ENCODE measurements around the gene ACADVL.
A peak's percentile ranks its signal among the peaks of the same experiment; 100 is the strongest.

Gene ACADVL

GRCh38 chr17:7252176-7253043 is 32.7 kb downstream of the ACADVL start, which contains the start of gene ELP5:
Gene ELP5 (plus strand): TSS chr17:7252215. CDS start chr17:7252551, 336 bp downstream.
- DNase-seq (ENCODE audit: low spot score): peak; percentile 95

DNA sequence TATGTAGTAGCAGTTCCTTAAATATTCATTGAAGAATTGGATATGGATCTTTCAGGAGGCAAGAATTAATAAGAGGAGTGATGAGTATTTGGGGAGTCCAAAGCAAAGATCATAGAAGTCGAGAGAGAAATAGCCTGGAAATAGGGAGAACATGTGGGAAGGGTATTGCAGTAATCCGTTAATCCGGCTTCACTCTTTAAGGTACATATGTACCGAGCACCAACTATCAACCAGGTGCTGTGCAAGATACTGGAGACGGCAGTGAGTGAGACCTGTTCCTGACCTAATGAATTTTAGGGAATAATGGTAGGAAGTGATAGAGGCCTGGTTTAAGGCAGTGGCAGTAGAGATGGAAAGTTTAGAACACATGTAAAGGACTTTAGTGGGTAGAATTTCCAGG is 33.3 kb downstream of the ACADVL start:
- no peak for DNase-seq (ENCODE audit: low spot score)

DNA sequence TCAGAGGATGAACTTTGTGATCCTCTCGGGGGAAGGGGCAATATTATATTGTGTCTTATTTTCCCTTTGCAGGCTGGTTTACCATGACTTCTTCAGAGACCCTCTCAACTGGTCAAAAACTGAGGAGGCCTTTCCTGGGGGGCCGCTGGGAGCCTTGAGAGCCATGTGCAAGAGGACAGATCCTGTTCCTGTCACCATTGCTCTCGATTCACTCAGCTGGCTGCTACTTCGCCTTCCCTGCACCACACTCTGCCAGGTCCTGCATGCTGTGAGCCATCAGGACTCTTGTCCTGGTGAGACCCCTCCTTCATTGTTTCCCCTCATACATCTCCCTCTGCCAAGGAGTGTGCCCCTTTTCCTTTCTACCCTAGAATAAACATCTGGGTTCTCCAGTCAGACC is 34.8 kb downstream of the ACADVL start:
- DNase-seq (ENCODE audit: low spot score): no peak

GRCh38 chr17:7256766-7257456 is 37.2 kb downstream of the ACADVL start:
- no peak for DNase-seq (ENCODE audit: low spot score)

DNA sequence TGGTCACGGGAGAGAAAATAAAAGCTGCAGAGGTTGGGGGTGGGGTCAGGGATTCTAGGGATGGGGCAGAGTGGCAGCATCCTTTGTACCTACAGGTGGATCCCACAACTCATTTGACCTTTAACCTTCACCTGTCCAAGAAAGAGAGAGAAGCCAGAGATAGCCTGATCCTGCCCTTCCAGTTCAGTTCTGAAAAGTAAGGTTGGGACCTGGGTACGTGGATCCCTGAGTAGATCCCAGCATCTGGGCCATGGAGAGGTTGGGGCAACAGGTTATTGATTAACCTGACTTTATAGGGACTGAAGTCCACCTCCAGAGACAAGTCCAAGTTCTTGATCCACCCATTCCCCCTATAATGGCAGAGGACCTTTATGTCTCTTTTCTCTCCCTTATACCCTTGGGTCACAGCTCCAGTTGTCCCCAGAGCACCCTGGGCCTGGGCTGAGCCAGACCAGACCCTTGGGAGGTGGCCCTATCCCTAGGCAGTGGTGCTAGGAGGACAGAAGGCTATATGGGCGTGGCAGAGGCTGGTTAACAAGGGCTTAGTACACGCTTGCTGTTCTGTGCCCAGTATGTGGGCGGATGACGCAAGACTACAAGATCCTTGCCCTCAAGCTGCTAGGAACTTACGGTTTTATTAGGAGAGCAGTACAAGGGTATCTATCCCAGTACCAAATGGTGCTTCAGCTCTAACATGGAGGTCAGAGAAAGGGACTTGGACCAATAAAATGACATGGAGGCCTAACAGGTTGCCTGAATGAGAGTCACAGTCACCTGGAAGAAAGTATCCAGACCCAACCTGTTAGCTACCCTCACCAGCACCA is 39.2 kb downstream of the ACADVL start:
- peak; percentile 89 for DNase-seq (ENCODE audit: low spot score)

GRCh38 chr17:7259555-7259889 is 39.8 kb downstream of the ACADVL start:
- no peak for DNase-seq (ENCODE audit: low spot score)

DNA sequence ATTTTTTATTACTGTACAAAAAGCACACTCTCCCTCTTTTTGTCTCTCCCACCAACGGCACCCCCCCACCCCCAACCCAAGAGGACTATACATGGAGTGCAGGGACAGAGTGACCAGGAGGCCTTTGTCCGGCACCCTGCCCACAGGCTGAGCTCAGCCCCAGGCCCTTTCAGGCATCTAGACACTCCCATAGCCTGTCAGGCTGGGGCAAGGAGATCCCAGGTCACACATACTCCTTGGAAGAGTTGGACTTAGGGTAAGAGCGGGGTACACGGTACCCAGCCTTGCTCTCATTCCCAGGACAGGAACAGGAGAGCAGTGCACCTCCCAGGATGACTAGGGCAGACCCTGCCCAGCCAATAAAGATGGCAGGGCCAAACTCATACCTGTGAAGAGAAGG is 40.4 kb downstream of the ACADVL start:
- DNase-seq (ENCODE audit: low spot score): no peak

DNA sequence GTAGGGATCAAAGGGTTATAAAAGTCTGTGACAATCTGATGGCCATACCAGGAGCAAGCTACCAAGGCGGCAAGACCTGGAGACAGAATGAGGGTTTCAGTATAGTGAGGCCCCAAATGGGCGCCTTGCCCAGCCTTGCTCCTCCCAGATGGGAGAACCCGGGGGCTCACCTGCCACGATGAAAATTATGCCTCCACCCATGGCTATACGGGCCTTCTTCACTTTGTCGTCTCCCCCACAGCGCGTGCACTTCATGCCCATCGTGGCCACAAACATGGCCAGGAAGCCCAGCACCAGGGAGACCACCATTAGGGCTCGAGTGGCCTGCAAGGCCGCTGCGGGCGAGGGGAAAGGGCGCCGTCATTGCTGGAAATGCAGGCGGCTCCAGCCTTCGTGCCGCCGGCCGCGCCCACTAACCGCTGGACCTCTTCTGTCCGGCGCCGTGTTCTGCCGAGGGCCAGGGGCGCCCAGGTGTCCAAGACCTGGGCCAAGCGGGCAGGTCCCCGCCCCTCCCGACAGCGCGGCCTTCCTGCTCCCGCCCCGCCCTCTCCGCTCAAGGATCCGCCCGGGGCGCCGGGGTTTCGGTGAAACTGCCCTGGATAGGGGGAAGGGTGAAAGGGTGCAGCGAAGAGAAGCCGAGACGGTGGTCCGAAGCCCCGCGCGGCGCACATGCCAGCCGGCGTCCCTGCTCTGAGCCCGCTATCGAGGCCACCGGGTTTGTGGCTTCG is 41.1 kb downstream of the ACADVL start:
- peak; percentile 66 for DNase-seq (ENCODE audit: low spot score)

- DNase-seq (ENCODE audit: low spot score): no peak
These were observed 41.8 kb downstream of the ACADVL start for GRCh38 chr17:7261379-7262191.

DNA sequence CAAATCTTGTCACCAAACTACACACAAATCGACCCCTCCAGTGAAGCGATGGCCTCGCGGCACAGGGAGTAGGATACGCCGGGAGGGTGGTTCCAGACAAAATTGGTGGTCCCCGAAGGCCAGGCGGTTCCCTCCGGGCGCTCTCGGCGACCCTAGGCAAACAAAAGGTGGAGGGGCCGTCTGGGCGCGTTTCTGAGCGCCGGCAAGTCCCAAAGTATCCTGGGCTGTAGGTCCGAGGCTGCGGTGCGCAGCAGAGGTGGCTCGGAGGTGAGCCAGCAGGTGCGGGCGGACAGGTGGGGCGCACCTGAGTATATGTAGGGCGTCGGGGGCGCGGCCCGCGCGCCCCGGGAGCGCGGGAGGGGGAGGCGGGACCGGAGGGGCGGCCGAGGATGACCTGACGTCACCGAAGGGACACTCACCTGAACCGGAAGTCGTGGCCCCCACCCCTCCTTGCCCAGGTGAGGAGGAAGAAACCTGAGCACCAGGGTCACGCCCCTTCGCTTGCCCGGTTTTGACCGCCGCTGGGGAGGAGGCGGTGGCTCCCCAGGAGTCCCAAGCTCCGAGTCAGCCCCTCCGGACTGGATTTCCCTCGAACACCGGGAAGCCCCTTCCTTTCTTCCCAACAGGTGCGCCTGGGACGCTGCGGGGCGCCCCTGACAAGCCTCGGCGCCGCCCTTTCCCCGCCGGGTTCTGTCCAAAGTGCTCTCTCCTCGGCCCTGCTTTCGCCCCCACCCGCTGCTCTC is 42.6 kb downstream of the ACADVL start, which contains the start of gene CLDN7:
Gene CLDN7, minus strand, starts transcription at position 287 of the 743 bp plus-strand sequence. CDS start 435 bp downstream, outside the sequence.
- peak; percentile 87 for DNase-seq (ENCODE audit: low spot score)

GRCh38 chr17:7262935-7263800 is 43.4 kb downstream of the ACADVL start:
- DNase-seq (ENCODE audit: low spot score): peak; percentile 82

- DNase-seq (ENCODE audit: low spot score): no peak
These were observed 44.0 kb downstream of the ACADVL start for GRCh38 chr17:7263801-7264078.

DNA sequence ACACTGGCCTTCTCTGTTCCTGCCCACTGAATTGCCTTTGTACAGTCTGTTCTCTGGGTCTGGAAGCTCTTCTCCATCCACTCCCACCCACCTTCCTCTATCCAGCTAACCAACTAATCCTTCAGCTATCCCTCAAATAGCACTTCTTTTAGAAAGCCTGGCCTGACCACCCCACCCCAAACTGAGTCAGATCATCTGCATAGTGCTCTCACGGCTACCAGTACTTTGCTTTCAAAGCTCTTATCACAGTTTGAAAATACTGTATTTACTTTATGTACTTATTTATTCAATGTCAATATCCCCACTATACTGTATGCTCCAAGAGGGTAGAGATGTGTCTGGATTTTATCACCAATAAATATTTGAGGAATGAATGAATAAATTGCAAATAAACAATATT is 47.0 kb downstream of the ACADVL start:
- no peak for DNase-seq (ENCODE audit: low spot score)
